ENCODE results near the gene EFHB.
"Not testable (repeated sequence)": the region's sequence is repeated elsewhere in the genome, so short reads cannot be mapped to it uniquely, and the experiment has no call there.

The EFHB gene

DNA sequence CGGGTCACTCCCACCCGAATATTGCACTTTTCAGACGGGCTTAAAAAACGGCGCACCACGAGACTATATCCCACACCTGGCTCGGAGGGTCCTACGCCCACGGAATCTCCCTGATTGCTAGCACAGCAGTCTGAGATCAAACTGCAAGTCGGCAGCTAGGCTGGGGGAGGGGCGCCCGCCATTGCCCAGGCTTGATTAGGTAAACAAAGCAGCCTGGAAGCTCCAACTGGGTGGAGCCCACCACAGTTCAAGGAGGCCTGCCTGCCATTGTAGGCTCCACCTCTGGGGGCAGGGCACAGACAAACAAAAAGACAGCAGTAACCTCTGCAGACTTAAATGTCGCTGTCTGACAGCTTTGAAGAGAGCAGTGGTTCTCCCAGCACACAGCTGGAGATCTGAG is 78.7 kb downstream of the EFHB start:
- in situ Hi-C loops (cut with MboI; ENCODE audit: low sequenced_read_pairs): not testable (repeated sequence)

DNA sequence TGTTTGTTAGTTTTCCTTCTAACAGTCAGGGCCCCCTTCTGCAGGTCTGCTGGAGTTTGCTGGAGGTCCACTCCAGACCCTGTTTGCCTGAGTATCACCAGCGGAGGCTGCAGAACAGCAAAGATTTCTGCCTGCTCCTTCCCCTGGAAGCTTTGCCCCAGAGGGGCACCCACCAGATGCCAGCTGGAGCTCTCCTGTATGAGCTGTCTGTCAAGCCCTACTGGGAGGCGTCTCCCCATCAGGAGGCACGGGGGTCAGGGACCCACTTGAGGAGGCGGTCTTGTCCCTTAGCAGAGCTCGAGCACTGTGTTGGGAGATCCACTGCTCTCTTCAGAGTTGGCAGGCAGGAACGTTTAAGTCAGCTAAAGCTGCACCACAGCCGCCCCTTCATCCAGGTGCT is 87.4 kb downstream of the EFHB start:
- in situ Hi-C loops (cut with MboI; ENCODE audit: low sequenced_read_pairs): not testable (repeated sequence)
